Epithelial cell of proximal tubule (primary cell): Measurements from ENCODE around the gene ASTN2. TPM values are rescaled to one million over a fixed set of nuclear protein-coding genes. Genes with fewer than 3 reads are reported as not detected.

Experiments used
- DNase-seq: peaks from one replicate; pipeline ENCODE4 v3.0.0-alpha.2; 2011; ENCODE audit warnings: low read depth
- H3K4me3 ChIP-seq: 2 replicates; pipeline ENCODE4 v1.5.1; 2011; ENCODE audit warnings: low read depth, mild to moderate bottlenecking, low read length
- total RNA-seq: library from RNA; depleted of rRNA; stranded (reverse); fragments of >200 nt; gene quantifications from 2 replicates; pipeline ENCODE4 v1.2.3, GENCODE V29; 2015
- TF ChIP-seq, protein P1 (sequence below): conservative IDR thresholded peaks from 2 replicates; pipeline ENCODE4 v1.5.1; 2012; ENCODE audit warnings: low read depth, mild to moderate bottlenecking, low read length

Gene ASTN2
- total RNA-seq, 1 donor from 2014 or later = 4.4 TPM

DNA sequence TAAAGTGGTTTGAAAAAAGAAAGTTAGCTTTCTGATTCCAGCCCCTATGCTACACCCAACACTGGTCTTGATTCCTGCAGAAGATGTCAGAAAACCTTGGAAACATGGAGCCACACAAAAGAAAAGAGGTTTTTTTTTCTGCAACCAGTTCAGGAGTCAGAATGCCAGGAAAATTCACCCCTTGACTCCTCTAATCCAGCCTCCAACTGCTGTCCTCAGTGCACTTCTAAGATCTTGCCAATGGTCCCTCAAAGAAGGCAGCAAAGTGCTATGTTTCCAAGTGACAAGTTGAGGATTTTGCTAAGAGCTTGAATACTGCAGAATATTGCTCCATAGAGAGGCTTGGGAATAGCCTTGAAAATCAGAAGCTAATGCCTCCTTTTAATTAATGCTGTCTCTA, 617.6 kb downstream of the ASTN2 start:
- no peak overlapping the region for H3K4me3 ChIP-seq
- TF ChIP-seq, protein P1, sequence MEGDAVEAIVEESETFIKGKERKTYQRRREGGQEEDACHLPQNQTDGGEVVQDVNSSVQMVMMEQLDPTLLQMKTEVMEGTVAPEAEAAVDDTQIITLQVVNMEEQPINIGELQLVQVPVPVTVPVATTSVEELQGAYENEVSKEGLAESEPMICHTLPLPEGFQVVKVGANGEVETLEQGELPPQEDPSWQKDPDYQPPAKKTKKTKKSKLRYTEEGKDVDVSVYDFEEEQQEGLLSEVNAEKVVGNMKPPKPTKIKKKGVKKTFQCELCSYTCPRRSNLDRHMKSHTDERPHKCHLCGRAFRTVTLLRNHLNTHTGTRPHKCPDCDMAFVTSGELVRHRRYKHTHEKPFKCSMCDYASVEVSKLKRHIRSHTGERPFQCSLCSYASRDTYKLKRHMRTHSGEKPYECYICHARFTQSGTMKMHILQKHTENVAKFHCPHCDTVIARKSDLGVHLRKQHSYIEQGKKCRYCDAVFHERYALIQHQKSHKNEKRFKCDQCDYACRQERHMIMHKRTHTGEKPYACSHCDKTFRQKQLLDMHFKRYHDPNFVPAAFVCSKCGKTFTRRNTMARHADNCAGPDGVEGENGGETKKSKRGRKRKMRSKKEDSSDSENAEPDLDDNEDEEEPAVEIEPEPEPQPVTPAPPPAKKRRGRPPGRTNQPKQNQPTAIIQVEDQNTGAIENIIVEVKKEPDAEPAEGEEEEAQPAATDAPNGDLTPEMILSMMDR = no peak
- DNase-seq = no peak

DNA sequence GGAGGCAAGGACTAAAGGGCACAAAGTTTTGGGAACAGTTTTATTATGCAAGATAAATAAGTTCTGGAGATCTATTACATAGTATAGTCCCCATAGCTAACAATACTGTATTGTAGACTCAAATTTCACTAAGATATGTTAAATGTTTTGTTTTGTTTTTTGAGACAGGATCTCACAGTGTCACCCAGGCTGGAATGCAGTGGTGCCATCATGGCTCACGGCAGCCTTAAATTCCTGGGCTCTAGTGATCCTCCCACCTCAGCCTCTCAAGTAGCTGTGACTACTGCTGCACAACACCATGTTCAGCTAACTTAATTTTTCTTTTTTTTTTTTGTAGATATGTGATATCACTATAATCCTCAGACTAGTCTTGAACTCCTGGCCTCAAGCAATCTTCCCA, 618.2 kb downstream of the ASTN2 start:
- H3K4me3 ChIP-seq = no peak overlapping the region
- DNase-seq = no peak
- TF ChIP-seq, protein P1 = no peak

DNA sequence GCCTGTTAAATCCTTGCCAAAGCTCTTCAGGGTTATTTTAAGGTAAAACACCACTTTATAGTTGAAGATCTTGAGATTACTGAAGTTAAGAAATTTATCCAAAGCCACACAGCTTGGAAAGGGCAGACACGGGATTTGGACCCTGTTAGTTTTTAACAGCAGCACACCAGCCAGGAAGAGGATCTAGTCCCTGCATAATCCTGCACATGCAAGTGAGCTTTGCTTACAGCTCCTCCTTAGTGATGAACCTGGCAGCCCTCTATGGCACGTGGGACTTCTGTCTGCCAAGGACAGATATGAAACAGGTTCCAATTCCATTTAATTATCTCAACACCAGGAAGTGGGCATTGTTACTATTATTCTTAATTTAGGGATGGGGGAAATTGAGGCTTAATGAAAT, 619.0 kb downstream of the ASTN2 start:
- TF ChIP-seq, protein P1 = no peak
- DNase-seq = no peak
- H3K4me3 ChIP-seq = no peak overlapping the region

DNA sequence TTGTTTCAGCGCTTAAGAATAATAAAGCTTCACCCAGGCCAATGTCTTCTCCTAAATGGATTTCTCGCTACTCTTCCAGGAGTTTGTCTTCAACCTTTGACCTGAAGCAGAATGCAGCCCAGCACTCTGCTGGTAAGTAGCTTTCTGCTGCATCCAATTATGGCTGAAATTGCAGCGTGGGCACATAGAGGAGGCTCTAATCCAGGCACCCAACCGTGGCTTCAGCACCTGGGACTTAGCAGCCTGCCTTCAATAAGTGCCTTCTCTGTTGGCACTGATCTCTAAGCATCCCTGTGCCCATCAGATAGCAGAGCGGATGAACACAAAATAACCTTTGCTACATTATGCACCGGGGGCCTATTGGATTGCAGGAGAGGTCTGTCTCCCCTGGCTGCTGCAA, 622.6 kb downstream of the ASTN2 start:
- no peak overlapping the region for H3K4me3 ChIP-seq
- TF ChIP-seq, protein P1 = no peak
- no peak for DNase-seq

DNA sequence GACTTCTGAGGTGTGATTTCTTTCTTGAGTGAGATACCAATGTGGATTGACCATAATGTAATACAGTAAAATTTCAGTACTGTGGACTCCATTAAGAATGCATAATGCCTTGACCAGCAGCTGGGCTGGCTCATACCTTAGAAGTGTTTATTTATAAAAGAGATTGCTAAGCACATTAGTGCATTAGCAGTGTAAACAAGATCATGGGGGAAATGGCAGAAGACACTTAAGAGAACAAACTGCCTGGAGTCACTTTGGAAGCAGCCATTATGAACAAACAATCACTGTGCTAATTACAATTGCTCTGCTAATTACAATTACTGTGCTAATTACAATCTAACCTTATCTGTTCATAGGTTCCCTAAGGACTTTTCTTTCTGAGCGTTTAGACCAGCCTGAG, 623.5 kb downstream of the ASTN2 start:
- TF ChIP-seq, protein P1 = no peak
- H3K4me3 ChIP-seq = no peak overlapping the region
- DNase-seq = no peak

DNA sequence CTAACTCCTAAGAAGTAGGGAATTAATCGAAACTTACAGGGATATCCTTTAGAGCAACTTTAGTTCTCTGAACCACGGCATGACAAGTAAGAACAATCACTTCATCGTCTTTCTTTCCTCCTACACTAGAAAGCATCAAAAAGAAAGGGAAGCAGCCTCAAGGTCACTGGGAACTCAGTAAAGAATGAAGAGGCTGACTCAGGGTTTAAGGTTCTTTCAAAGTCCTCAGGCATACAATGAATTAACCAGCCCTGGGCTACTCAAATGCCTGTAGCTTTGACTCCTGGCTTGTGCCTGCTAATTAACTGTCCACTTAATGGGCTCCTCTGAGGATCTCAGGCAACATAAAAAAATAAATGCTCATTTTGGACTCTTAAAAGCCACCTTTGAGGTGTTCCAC, 625.8 kb downstream of the ASTN2 start:
- DNase-seq = no peak
- no peak overlapping the region for H3K4me3 ChIP-seq
- TF ChIP-seq, protein P1 = no peak

DNA sequence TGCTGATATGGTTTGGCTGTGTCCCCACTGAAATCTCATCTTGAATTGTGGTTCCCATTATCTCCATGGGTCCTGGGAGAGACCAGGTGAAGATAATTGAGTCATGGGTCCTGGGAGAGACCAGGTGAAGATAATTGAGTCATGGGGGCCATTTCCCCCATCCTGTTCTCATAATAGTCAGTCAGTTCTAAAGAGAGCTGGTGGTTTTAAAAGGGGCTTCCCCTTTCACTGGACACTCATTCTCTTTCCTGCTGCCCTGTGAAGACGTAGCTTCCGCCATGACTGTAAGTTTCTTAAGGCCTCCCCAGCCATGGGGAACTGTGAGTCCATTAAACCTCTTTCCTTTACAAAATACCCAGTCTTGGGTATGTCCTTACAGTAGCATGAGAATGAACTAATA, 628.1 kb downstream of the ASTN2 start:
- DNase-seq = no peak
- TF ChIP-seq, protein P1 = no peak
- no peak overlapping the region for H3K4me3 ChIP-seq
